ENCODE results near the gene WWTR1.

DNA sequence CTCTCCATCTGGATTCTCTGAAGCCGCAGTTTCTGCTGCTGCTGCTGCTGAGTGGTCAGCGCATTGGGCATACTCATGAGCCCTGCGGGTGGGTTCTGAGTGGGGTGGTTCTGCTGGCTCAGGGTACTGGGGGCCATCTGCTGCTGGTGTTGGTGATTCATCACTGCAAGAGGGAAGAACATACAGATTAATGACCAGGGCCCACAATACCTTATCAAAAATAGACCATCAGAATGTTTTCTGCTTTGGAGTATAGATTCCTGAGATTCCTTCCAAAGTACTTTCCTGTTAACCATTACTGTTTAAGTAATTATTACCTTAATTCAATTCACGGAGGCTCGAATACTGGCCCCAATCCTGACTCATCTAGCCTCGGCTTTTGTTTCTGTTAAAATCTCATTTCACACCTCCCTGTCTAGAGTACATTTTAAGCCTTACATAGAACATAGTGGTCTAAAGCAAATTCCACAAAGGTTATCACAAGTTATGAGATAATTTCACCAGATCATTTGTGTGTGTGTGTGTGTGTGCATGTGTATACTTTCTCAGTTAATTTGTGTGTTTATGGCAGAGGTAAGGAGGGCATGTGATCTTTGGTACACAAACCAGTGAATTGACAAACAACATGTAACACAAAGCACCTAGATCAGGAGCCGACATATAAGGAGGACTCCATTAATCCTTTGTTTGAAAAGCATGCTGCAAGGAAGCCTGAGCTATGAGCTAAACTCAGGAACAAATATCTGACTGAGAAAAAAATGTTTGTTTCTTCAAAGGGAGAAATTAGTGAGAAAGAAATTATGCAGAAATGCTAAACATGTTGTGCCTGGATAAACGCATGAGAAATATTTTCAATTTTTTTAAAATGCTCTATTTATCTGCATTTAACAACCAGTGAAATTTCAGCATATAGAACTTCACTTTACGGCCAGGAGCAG, 115.2 kb downstream of the WWTR1 start:
- TF ChIP-seq, protein P1, sequence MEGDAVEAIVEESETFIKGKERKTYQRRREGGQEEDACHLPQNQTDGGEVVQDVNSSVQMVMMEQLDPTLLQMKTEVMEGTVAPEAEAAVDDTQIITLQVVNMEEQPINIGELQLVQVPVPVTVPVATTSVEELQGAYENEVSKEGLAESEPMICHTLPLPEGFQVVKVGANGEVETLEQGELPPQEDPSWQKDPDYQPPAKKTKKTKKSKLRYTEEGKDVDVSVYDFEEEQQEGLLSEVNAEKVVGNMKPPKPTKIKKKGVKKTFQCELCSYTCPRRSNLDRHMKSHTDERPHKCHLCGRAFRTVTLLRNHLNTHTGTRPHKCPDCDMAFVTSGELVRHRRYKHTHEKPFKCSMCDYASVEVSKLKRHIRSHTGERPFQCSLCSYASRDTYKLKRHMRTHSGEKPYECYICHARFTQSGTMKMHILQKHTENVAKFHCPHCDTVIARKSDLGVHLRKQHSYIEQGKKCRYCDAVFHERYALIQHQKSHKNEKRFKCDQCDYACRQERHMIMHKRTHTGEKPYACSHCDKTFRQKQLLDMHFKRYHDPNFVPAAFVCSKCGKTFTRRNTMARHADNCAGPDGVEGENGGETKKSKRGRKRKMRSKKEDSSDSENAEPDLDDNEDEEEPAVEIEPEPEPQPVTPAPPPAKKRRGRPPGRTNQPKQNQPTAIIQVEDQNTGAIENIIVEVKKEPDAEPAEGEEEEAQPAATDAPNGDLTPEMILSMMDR (IDR thresholded peaks at IDR 0.05): no peak
- TF ChIP-seq POLR2A (IDR thresholded peaks at IDR 0.05): no peak
